Measurements from ENCODE around the gene PNLDC1. TPM values are rescaled to one million over a fixed set of nuclear protein-coding genes. Genes with fewer than 3 reads are reported as not detected.

The PNLDC1 gene
- total and polyA plus RNA-seq, 3 donors from 2014 or later: 11.4 to 31.6 (median 19.9) TPM

DNA sequence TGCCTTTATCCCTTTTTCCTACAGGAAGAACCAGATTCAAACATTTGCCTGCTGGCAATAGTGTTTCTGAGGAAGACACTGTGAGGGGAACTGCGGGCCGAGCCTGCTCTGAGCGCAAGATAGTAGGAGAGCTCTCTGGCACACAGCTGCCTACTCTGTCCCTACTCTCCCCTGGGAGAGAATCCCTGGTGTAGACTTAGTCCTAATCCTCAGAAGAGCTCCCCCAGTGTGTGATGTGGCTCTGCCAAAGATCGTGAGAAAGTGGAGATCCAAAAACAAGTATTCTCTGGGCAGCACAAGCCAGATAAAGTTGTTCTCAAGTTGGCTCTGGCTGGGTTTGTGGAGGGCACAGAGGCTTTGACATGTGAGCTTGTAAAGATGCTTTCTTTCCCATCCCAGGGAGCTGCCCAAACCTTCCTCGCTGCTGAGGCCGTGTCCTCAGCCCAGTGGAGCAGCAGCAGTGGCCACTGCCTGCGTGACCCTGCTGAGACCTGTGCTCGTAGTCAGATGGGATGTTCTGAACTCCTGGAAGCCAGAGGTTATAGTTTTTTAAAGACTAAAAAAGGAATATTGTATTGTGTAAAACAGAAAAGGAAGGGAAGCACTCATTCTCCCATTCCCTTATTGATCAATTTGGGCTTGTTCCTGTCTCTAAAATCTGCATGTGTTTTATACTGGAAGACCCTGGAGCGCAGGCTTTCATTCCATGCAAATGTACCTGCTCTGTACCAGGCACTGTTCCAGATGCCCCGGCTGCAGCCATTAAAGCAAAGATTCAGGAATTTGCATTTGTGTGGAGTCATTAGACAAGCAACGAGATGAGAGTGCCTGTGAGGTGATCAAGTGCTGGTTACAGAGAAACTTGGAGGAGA is 30.7 kb downstream of the PNLDC1 start:
- Histone ChIP-seq H3K4me1 (peaks cover 10% of the 10 kb centered on the region), H3K9me3 (no peaks in the 10 kb centered on the region), H3K27ac (no peak overlapping the region), H3K36me3 (ENCODE audit: low read depth, missing control alignments) (no peaks in the 10 kb centered on the region), H3K27me3 (no peaks in the 10 kb centered on the region), H3K4me3 (no peak overlapping the region)
- no peak for DNase-seq
- intact Hi-C loops (cut with DNase I; ENCODE audit: low total_unique reads): no loop called here
- TF ChIP-seq, protein P1, sequence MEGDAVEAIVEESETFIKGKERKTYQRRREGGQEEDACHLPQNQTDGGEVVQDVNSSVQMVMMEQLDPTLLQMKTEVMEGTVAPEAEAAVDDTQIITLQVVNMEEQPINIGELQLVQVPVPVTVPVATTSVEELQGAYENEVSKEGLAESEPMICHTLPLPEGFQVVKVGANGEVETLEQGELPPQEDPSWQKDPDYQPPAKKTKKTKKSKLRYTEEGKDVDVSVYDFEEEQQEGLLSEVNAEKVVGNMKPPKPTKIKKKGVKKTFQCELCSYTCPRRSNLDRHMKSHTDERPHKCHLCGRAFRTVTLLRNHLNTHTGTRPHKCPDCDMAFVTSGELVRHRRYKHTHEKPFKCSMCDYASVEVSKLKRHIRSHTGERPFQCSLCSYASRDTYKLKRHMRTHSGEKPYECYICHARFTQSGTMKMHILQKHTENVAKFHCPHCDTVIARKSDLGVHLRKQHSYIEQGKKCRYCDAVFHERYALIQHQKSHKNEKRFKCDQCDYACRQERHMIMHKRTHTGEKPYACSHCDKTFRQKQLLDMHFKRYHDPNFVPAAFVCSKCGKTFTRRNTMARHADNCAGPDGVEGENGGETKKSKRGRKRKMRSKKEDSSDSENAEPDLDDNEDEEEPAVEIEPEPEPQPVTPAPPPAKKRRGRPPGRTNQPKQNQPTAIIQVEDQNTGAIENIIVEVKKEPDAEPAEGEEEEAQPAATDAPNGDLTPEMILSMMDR (IDR thresholded peaks at IDR 0.05): no peak
- no peak for TF ChIP-seq POLR2A (IDR thresholded peaks at IDR 0.05)
- WGBS, 2 donors: 51 to 61% methylated on average over 11 of the region's 11 CpGs

DNA sequence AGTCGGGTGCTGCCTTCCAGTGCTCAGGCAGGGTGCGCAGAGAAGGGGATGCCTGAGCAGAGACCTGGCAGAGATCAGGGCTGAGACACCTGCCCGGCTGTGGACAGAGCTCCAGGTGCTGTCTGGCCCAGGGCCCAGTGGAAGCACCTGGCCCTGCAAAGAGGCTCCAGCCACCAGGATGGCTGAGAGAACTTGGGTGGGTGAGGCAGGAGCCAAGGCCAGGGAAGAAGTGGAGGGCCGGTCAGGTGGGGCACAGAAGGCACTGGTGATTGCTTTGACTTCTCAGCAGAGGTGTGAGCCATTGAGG is 31.2 kb downstream of the PNLDC1 start:
- TF ChIP-seq, protein P1 (IDR thresholded peaks at IDR 0.05): no peak
- no peak for TF ChIP-seq POLR2A (IDR thresholded peaks at IDR 0.05)
- intact Hi-C loops (cut with DNase I; ENCODE audit: low total_unique reads): no loop called here
- Histone ChIP-seq H3K4me1 (peaks cover 15% of the 10 kb centered on the region), H3K27me3 (no peaks in the 10 kb centered on the region), H3K9me3 (no peaks in the 10 kb centered on the region), H3K4me3 (no peak overlapping the region), H3K36me3 (ENCODE audit: low read depth, missing control alignments) (no peaks in the 10 kb centered on the region), H3K27ac (no peak overlapping the region)
- DNase-seq: no peak
- 82 to 97% methylated on average over 4 of the region's 4 CpGs for WGBS, 2 donors

DNA sequence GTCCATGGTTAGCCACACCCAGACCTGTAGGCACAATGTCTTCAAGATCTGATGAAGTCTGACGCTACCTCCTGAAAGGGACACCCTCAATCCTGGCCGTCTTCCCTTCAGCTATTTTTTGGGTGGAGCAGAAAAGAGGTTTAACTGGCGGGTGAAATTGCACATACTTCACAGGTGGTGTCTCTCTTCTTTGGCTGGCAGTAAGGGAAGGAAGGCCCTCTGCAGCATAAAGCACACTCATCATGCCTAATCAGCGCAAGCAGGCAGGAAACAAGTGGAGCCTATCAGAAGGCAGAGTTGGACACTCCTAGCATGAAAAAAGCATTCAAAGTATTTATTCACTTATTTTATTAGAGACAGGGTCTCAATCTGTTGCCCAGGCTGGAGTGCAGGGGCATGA is 32.9 kb downstream of the PNLDC1 start:
- 77 to 86% methylated on average over 4 of the region's 4 CpGs for WGBS, 2 donors
- Histone ChIP-seq H3K9me3 (no peaks in the 10 kb centered on the region), H3K4me1 (peaks cover 25% of the 10 kb centered on the region), H3K27me3 (no peaks in the 10 kb centered on the region), H3K36me3 (ENCODE audit: low read depth, missing control alignments) (no peaks in the 10 kb centered on the region), H3K4me3 (no peak overlapping the region), H3K27ac (no peak overlapping the region)
- no peak for DNase-seq
- TF ChIP-seq, protein P1 (IDR thresholded peaks at IDR 0.05): no peak
- no peak for TF ChIP-seq POLR2A (IDR thresholded peaks at IDR 0.05)
- intact Hi-C loops (cut with DNase I; ENCODE audit: low total_unique reads): no loop called here

DNA sequence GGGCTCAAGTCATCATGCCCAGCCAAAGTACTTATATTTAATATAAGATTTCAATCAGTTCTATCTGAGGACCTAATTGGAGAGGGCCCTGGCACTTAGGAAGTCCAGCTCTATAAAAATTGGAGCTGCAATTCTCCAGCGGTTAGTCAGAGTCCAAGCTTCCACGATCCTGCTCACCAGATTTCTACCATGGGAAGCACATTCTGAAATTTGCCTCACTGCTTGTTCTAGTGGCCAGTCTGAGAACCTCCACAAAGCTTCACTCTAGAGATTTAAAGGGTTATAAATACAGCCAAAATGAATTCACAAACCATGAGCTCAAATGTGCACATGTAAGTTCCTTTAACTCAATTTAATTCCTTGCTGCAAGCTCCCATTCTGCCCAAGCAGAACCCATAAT is 33.5 kb downstream of the PNLDC1 start:
- no peak for DNase-seq
- whole genome bisulfite sequencing, 2 donors: 52 to 63% methylated on average over 2 of the region's 2 CpGs
- no peak overlapping the region for H3K27ac ChIP-seq
- H3K36me3 ChIP-seq (ENCODE audit: low read depth, missing control alignments): no peaks in the 10 kb centered on the region
- H3K4me3 ChIP-seq: no peak overlapping the region
- no peak for TF ChIP-seq POLR2A (IDR thresholded peaks at IDR 0.05)
- TF ChIP-seq, protein P1 (IDR thresholded peaks at IDR 0.05): no peak
- peaks cover 25% of the 10 kb centered on the region for H3K4me1 ChIP-seq
- intact Hi-C loops (cut with DNase I; ENCODE audit: low total_unique reads): no loop called here
- H3K27me3 ChIP-seq: no peaks in the 10 kb centered on the region
- H3K9me3 ChIP-seq: no peaks in the 10 kb centered on the region

Data from testis (tissue), 3 donors.